AG09319 (cell line): ENCODE measurements around the gene OLFML2A.

Experiments used
- DNase-seq: peaks from one replicate; pipeline ENCODE4 v3.0.0-alpha.2; 2010; ENCODE audit warnings: low read depth; ENCODE audit errors: extremely low read depth
- TF ChIP-seq, protein P1 (sequence below): IDR thresholded peaks from 2 replicates; pipeline ENCODE4 v1.5.1; 2011; ENCODE audit warnings: low read depth, mild to moderate bottlenecking, inconsistent platforms, low read length, moderate library complexity

OLFML2A gene

DNA sequence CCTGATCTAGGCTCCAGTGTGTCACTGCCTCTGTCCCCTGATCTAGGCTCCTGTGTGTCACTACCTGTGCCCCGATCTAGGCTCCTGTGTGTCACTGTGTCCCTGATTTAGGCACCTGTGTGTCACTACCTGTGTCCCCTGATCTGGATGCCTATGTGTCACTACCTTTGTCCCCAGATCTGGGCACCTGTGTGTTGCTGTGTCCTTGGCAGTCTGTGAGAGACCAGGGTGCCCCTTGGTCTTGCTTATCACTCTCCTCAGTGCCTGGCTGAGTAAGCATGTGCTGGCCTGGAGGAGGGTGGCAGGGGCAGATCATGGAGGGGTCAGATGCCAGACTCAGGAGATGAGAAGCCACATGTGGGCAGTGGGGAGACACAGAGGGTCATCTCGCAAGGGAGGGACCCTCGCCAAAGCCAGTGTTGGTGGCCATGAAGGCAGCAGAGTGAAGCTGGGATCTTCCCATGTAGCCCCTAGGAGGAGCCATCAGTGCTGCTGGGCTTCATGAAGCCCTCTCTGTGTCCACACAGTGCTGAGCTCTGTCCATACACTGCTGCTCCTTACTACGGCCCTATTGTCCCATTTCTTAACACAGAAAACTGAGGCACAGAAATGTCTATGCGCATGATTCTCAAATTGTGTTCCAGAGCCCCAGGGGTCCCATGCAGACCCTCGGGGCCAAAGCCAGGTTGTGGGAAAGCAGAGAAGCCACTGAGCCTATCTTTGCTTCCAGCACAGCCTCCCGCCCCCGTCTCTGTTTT, 15.5 kb downstream of the OLFML2A start:
- DNase-seq, result no peak
- TF ChIP-seq, protein P1, sequence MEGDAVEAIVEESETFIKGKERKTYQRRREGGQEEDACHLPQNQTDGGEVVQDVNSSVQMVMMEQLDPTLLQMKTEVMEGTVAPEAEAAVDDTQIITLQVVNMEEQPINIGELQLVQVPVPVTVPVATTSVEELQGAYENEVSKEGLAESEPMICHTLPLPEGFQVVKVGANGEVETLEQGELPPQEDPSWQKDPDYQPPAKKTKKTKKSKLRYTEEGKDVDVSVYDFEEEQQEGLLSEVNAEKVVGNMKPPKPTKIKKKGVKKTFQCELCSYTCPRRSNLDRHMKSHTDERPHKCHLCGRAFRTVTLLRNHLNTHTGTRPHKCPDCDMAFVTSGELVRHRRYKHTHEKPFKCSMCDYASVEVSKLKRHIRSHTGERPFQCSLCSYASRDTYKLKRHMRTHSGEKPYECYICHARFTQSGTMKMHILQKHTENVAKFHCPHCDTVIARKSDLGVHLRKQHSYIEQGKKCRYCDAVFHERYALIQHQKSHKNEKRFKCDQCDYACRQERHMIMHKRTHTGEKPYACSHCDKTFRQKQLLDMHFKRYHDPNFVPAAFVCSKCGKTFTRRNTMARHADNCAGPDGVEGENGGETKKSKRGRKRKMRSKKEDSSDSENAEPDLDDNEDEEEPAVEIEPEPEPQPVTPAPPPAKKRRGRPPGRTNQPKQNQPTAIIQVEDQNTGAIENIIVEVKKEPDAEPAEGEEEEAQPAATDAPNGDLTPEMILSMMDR, result no peak

DNA sequence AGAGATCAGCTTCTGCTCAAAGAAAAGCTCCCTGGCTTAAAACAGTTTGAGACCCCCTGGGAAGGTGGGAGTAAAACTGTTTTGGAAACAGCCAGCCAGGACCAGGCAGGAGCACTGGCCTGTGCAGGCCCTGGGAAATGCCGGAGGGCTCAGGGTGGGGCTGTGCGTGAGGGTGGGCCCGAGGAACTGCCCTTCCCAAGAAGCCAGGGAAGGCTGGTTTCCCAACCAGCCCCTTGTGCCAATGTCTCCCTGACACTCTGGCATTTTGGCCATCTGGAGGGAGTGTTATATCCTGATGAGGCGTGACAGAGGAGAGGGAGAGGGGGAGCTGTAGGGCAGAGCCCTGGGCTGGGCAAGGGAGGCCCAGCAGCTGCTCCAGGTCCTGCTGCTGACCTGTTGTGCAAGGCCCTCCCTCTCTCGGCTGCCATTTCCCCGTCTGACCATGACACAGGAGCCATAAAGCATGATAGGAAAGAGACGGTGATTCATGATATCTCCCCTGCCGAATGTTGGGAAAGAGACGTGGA, 16.1 kb downstream of the OLFML2A start:
- DNase-seq, result peak; percentile 32
- TF ChIP-seq, protein P1, result no peak

DNA sequence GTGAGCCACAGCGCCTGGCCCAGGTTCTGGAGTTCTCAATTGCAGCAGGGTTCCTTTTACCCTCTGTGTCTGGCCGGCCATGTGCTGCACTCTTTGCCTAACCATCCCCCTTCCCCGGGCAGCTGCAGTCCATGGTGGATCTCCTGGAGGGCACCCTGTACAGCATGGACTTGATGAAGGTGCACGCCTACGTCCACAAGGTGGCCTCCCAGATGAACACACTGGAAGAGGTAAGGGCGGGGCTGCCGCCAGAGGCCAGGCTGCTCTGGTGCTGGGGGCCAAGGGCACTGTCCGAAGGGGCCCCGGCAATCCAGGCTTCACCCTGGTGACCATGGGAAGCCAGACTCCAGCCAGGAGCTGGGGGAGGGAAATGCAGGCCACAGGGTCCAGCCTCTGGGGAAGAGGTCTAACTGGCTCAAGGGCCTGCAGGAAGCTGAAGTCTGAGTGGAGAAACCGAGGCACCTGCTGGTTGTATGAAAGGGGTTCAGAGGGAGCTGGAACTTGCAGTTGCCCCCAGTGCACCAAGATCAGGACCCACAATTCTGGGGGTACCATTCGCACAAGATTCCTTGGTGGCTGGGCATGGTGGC, 18.1 kb downstream of the OLFML2A start:
- TF ChIP-seq, protein P1, result no peak
- DNase-seq, result no peak

DNA sequence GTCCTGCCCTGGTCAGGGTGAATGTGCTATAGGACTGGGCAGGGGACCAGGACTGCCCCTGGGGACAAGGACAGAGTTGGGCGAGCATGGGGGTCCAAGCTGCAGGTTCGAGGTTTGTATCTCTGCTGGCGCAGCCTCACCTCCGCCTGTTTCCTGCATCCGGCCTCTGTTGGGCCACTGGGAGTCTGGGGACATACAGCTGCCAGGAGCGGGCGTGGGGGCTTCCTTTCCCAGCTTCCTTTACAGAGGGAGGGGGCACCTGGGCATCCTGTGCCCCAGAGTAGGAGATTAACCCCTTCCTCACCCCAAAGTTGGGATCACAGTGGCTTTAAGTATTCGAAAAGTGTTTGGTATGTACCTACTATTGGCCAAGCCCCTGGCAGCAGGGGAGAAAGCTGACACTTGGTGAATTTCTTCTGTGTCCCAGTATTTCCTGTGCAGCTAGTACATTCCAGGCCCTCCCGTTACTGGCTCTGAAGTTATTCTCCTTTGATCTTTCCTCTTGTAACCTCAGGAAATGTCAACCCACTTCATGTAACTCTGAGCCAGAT, 19.0 kb downstream of the OLFML2A start:
- DNase-seq, result no peak
- TF ChIP-seq, protein P1, result no peak

DNA sequence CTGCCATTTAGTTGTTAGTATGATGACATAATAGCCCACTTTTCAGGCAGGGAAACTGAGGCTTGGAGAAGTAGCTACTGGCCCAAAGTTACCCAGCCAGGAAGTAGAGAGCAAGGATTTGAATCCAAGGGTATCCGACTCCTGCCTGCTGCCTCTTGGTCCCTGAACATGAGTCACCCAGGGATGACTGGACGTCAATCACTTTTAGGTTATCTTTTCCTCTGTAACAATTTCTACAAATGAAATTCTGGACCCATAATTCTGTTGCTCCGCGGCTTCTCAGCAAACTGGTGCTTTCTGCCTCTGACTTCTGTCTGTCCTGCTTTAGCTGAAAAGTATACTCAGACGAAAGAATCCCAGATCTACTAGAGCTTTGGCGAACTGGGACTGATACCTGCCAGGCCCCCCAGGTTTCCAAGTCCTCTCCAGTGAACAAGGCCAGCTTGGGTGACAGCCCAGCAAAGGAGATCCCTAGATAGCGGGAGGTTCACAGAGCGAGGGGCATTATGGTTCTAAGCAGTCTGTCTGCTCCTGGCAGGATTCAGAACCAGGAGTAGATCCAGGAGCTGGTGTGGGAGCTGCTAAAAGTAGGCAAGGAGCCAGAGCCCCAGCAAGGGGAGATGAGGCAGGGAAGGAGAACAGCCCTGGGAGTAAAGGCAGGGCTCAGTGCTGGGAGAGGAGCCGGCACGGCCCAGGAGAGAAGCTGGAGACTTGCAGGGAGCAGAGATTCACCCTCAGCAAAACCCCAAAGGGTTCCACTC, 20.6 kb downstream of the OLFML2A start:
- TF ChIP-seq, protein P1, result no peak
- DNase-seq, result no peak

DNA sequence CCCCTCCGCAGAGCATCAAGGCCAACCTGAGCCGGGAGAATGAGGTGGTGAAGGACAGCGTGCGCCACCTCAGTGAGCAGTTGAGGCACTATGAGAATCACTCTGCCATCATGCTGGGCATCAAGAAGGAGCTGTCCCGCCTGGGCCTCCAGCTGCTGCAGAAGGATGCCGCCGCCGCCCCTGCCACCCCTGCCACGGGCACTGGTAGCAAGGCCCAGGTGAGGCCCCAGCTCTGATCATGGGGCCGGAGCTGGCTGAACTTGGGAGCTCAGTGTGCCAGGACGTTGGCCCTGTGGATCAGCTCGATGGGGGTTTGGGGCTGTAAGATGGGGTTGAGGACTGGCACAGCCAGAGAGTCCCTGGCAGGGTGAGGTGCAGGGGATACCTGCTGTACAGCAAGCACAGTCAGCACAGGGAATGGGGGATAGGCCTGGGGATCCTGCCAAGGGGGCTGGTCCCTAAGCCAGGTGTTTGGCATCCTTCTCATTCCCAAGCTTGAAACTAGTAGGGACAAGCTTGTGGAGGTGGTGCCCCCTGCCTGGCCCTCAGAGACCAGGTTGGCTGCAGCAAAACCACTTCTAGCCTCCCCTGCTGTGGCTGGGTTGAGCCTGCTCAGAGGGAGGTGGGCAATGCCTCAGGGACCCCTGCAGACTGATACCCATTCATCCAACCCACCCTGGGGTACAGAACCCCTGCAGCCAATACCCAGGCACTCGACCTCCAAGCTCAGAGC, 22.5 kb downstream of the OLFML2A start:
- TF ChIP-seq, protein P1, result no peak
- no peak for DNase-seq
